GM12878 (cell line): ENCODE results near the gene USP46. TPM values are rescaled to one million over a fixed set of nuclear protein-coding genes. Genes with fewer than 3 reads are reported as not detected.

Experiments
- ATAC-seq: fragments of 200-7000 bp; cut with Tn5 transposase; 3 replicates; pipeline ENCODE4 v1.9.1; 2020; ENCODE audit warnings: mild to moderate bottlenecking, moderate library complexity
- BruUV-seq: library from RNA; stranded (reverse); fragments of 400-500 nt; replicated peaks from 2 replicates; lab custom pipeline; 2021; lab: Mats Ljungman, UMichigan
- CTCF ChIA-PET: fragments of 300-600 bp; sonication (Branson Sonifier 250); formaldehyde crosslinking; extraction: SDS; loops from one replicate; lab custom pipeline; 2021; ENCODE audit warnings: inconsistent platforms; lab: Yijun Ruan, JAX
- POLR2A ChIA-PET: fragments of 350-600 bp; formaldehyde crosslinking; extraction: SDS; loops from one replicate; lab custom pipeline; 2021; ENCODE audit warnings: inconsistent platforms; lab: Charles Lee
- RAD21 ChIA-PET: fragments of 300-600 bp; sonication (Branson Sonifier 250); formaldehyde crosslinking; loops from one replicate; lab custom pipeline; 2023; ENCODE audit warnings: antibody characterized with exemption; ENCODE audit not compliant: unreplicated experiment; lab: Charles Lee
- SMC1A ChIA-PET: fragments of 300-600 bp; sonication (Branson Sonifier 250); formaldehyde crosslinking; loops from one replicate; lab custom pipeline; 2023; ENCODE audit not compliant: unreplicated experiment, uncharacterized antibody; lab: Charles Lee
- DNase-seq: peaks from one replicate; pipeline ENCODE4 v3.0.0-alpha.2; 2011; ENCODE audit warnings: low read depth, low spot score
- FAIRE-seq: peaks from 3 replicates; lab custom pipeline; 2011; peaks lifted over from hg19 to GRCh38; lab: Jason Lieb, UNC
- H2AFZ ChIP-seq: 2 replicates; pipeline ENCODE4 v1.6.0; 2011; ENCODE audit warnings: low read depth, low read length, control low read depth; ENCODE audit not compliant: control insufficient read depth
- H3K27ac ChIP-seq: 2 replicates; pipeline ENCODE4 v1.5.1; 2011; ENCODE audit warnings: control low read depth; ENCODE audit not compliant: control insufficient read depth, insufficient read depth
- H3K27me3 ChIP-seq, 2 experiments: replicated peaks in 1 of 2; 2 replicates each; pipeline versions ENCODE4 v1.6.0 to v1.6.1; 2011; ENCODE audit warnings: low read length in 1 of 2; ENCODE audit not compliant: control insufficient read depth in 2 of 2, insufficient read depth in 2 of 2
- H3K36me3 ChIP-seq, 2 experiments: 2 replicates each; pipeline ENCODE4 v1.5.1; 2011; ENCODE audit warnings: low read length in 1 of 2; ENCODE audit not compliant: control insufficient read depth in 2 of 2, insufficient read depth in 2 of 2
- H3K4me1 ChIP-seq: 2 replicates; pipeline ENCODE4 v1.6.1; 2011; ENCODE audit warnings: mild to moderate bottlenecking, low read length, moderate library complexity, mixed read lengths; ENCODE audit not compliant: control insufficient read depth, insufficient read depth
- H3K4me2 ChIP-seq: 2 replicates; pipeline ENCODE4 v1.6.0; 2011; ENCODE audit warnings: control low read depth; ENCODE audit not compliant: control insufficient read depth, insufficient read depth
- H3K4me3 ChIP-seq: fragments of 200-600 bp; sonication (generic); 2 replicates; pipeline ENCODE4 v1.5.1; 2016
- H3K79me2 ChIP-seq: 2 replicates; pipeline ENCODE4 v1.6.0; 2011; ENCODE audit warnings: low read length; ENCODE audit not compliant: control insufficient read depth, insufficient read depth
- H3K9ac ChIP-seq: 2 replicates; pipeline ENCODE4 v1.8.0; 2011; ENCODE audit warnings: low read length, control low read depth, mixed read lengths; ENCODE audit not compliant: control insufficient read depth, insufficient read depth
- H3K9me3 ChIP-seq: replicated peaks from 3 replicates; pipeline ENCODE4 v1.5.1; 2011; ENCODE audit warnings: mild to moderate bottlenecking, low read length; ENCODE audit not compliant: control insufficient read depth, insufficient read depth
- H4K20me1 ChIP-seq: 2 replicates; pipeline ENCODE4 v1.6.0; 2011; ENCODE audit not compliant: control insufficient read depth, insufficient read depth
- FOXK2 ChIP-seq: fragments of 450-650 bp; IDR thresholded peaks from 2 replicates; pipeline ENCODE4 v1.6.1; 2017; ENCODE audit warnings: mild to moderate bottlenecking, moderate library complexity
- IKZF2 ChIP-seq, 2 experiments: fragments of 450-650 bp; IDR thresholded peaks; 2 replicates each; pipeline ENCODE4 v1.6.1; 2017; ENCODE audit warnings: mild to moderate bottlenecking in 2 of 2, moderate library complexity in 2 of 2
- SMC3 ChIP-seq: IDR thresholded peaks from 2 replicates; pipeline ENCODE4 v1.6.1; 2011; ENCODE audit warnings: low read length, improper control_type of control experiment, borderline replicate concordance
- ZSCAN29 ChIP-seq: fragments of 450-650 bp; IDR thresholded peaks from 2 replicates; pipeline ENCODE4 v1.6.1; 2017; ENCODE audit warnings: mild to moderate bottlenecking, moderate library complexity
- WGBS: methylation state at CpG from one replicate; pipeline ENCODE4 v1.1.6; 2016; ENCODE audit warnings: low lambda C conversion rate; ENCODE audit not compliant: insufficient replicate concordance, insufficient coverage; ENCODE audit errors: missing lambda C conversion rate; 5-methylcytosine and 5-hydroxymethylcytosine counted together
- in situ Hi-C: fragments of 300-500 bp; cut with MboI; formaldehyde crosslinking; loops from 9 replicates; pipeline ENCODE4 v1.14.3; 2018; ENCODE audit warnings: mixed read lengths
- intact Hi-C: fragments of 100-400 bp; cut with micrococcal nuclease; formaldehyde crosslinking; loops from one replicate; pipeline ENCODE4 v1.14.2; 2022; ENCODE audit not compliant: unreplicated experiment
- polyA plus RNA-seq, 11 experiments: library from polyadenylated mRNA; depleted of rRNA in 4 of 11; unstranded in 6 of 11; stranded (reverse) in 5 of 11; fragments of >200 nt; fragmentation: Nextera tagmentation in 4 of 11; fragmentation: Illumina TruSeq in 1 of 11; extraction: Ambion mirVana in 4 of 11; extraction: Trizol in 1 of 11; gene quantifications; 1 replicate in 1 of 11; 2 replicates in 10 of 11; pipeline versions ENCODE4 v1.2.1 to v1.2.3, GENCODE V29; 2011 to 2016; ENCODE audit warnings: inconsistent platforms in 2 of 11, missing spikeins in 2 of 11, low read depth in 1 of 11
- total RNA-seq, 4 experiments: library from RNA; depleted of rRNA in 3 of 4; stranded (reverse); fragments of >200 nt in 3 of 4; fragmentation: Illumina TruSeq in 1 of 4; extraction: Trizol in 1 of 4; gene quantifications; 2 replicates each; pipeline versions ENCODE4 v1.2.1 to v1.2.3, GENCODE V29; 2013 to 2021
- TF ChIP-seq, protein P1 (sequence below): fragments of 450-650 bp; IDR thresholded peaks from 2 replicates; pipeline ENCODE4 v1.6.1; 2018; ENCODE audit warnings: borderline replicate concordance, mild to moderate bottlenecking; ENCODE audit not compliant: partially characterized antibody
- TF ChIP-seq, protein P2 (sequence below): IDR thresholded peaks from 2 replicates; pipeline ENCODE4 v1.6.1; 2011; ENCODE audit warnings: borderline replicate concordance, low read depth, mild to moderate bottlenecking, moderate library complexity, low read length; ENCODE audit not compliant: insufficient read depth, poor library complexity, severe bottlenecking
- TF ChIP-seq, protein P3 (sequence below), 3 experiments: IDR thresholded peaks in 2 of 3; conservative IDR thresholded peaks in 1 of 3; 2 replicates each; pipeline ENCODE4 v1.5.1; 2011; ENCODE audit warnings: low read depth in 3 of 3, low read length in 3 of 3, mild to moderate bottlenecking in 3 of 3, control low read depth in 2 of 3, moderate library complexity in 2 of 3, inconsistent platforms in 1 of 3, mixed read lengths in 1 of 3; ENCODE audit not compliant: control insufficient read depth in 2 of 3, insufficient read depth in 1 of 3; ENCODE audit errors: extremely low read depth in 1 of 3

Gene USP46
- total and polyA plus RNA-seq, 10 of the 15 experiments (the other 5 are each of a cell fraction or from before 2014, with no cell fraction given), result 5.3 to 20.1 (median 12.0) TPM

DNA sequence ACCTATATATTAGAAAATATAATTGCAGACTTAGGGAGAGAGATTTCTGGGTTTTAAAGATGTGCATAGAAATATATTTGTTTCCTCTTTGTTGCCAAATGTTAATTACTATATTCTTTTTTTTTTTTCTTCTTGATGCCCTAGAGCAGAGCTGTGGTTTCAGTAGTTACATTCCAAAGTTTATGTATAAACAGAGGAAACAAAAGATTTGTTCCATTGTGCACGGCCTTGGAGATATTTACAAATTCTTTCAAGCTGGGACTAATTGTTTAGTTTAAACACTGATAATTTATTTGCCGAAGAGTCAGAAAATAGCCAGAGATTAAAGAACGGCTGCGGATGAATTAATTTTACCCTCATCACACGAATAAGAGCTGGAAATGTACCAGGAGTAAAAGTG lies 85.1 kb downstream of the USP46 start:
- intact Hi-C loops (no loop called here), in situ Hi-C loops (no loop called here)
- ATAC-seq (no peak), FAIRE-seq (no peak)
- Histone ChIP-seq H3K4me2 (no peak overlapping the region), H3K4me1 (no peaks in the 10 kb centered on the region), H3K9me3 (no peaks in the 10 kb centered on the region; the same call in 2 of the 3 replicates), H3K36me3 (no peaks in the 10 kb centered on the region), H3K79me2 (no peaks in the 10 kb centered on the region), H3K4me3 (no peak overlapping the region), H3K27me3 (no peaks in the 10 kb centered on the region)
- WGBS, result 73% methylated on average over 5 of the region's 5 CpGs
- ChIA-PET RAD21 (no interaction called here), SMC1A (no interaction called here), CTCF (no interaction called here), POLR2A (no interaction called here)
- TF ChIP-seq, protein P1, sequence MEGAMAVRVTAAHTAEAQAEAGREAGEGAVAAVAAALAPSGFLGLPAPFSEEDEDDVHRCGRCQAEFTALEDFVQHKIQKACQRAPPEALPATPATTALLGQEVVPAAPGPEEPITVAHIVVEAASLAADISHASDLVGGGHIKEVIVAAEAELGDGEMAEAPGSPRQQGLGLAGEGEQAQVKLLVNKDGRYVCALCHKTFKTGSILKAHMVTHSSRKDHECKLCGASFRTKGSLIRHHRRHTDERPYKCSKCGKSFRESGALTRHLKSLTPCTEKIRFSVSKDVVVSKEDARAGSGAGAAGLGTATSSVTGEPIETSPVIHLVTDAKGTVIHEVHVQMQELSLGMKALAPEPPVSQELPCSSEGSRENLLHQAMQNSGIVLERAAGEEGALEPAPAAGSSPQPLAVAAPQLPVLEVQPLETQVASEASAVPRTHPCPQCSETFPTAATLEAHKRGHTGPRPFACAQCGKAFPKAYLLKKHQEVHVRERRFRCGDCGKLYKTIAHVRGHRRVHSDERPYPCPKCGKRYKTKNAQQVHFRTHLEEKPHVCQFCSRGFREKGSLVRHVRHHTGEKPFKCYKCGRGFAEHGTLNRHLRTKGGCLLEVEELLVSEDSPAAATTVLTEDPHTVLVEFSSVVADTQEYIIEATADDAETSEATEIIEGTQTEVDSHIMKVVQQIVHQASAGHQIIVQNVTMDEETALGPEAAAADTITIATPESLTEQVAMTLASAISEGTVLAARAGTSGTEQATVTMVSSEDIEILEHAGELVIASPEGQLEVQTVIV, result no peak
- TF ChIP-seq, protein P2, sequence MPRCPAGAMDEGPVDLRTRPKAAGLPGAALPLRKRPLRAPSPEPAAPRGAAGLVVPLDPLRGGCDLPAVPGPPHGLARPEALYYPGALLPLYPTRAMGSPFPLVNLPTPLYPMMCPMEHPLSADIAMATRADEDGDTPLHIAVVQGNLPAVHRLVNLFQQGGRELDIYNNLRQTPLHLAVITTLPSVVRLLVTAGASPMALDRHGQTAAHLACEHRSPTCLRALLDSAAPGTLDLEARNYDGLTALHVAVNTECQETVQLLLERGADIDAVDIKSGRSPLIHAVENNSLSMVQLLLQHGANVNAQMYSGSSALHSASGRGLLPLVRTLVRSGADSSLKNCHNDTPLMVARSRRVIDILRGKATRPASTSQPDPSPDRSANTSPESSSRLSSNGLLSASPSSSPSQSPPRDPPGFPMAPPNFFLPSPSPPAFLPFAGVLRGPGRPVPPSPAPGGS, result no peak
- TF ChIP-seq IKZF2 (IDR thresholded peaks at IDR 0.05) (no peak), FOXK2 (no peak), ZSCAN29 (no peak), SMC3 (no peak)
- TF ChIP-seq, protein P3, sequence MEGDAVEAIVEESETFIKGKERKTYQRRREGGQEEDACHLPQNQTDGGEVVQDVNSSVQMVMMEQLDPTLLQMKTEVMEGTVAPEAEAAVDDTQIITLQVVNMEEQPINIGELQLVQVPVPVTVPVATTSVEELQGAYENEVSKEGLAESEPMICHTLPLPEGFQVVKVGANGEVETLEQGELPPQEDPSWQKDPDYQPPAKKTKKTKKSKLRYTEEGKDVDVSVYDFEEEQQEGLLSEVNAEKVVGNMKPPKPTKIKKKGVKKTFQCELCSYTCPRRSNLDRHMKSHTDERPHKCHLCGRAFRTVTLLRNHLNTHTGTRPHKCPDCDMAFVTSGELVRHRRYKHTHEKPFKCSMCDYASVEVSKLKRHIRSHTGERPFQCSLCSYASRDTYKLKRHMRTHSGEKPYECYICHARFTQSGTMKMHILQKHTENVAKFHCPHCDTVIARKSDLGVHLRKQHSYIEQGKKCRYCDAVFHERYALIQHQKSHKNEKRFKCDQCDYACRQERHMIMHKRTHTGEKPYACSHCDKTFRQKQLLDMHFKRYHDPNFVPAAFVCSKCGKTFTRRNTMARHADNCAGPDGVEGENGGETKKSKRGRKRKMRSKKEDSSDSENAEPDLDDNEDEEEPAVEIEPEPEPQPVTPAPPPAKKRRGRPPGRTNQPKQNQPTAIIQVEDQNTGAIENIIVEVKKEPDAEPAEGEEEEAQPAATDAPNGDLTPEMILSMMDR (IDR thresholded peaks at IDR 0.05 in 2 of 3, conservative IDR thresholded peaks at IDR 0.05 in 1 of 3; ENCODE audit: control insufficient read depth in 2 of 3, extremely low read depth in 1 of 3, insufficient read depth in 1 of 3, low read depth in 3 of 3, low read length in 3 of 3), result no peak
- TF ChIP-seq, all 136 proteins: peak for 0
- Histone ChIP-seq H3K27ac (no peak overlapping the region), H3K9ac (no peak overlapping the region), H2AFZ (no peak overlapping the region), H4K20me1 (no peaks in the 10 kb centered on the region)
- DNase-seq, result no peak
- BruUV-seq, result no TSS peak
